HG03460 (cell line): ENCODE data around the gene CAVIN1.
"Not testable (repeated sequence)": the region's sequence is repeated elsewhere in the genome, so short reads cannot be mapped to it uniquely, and the experiment has no call there.

Experiments
- ATAC-seq: cut with Tn5 transposase; IDR thresholded peaks from one replicate; pipeline ENCODE4 v1.9.1; 2021; ENCODE audit not compliant: unreplicated experiment

Gene CAVIN1

DNA sequence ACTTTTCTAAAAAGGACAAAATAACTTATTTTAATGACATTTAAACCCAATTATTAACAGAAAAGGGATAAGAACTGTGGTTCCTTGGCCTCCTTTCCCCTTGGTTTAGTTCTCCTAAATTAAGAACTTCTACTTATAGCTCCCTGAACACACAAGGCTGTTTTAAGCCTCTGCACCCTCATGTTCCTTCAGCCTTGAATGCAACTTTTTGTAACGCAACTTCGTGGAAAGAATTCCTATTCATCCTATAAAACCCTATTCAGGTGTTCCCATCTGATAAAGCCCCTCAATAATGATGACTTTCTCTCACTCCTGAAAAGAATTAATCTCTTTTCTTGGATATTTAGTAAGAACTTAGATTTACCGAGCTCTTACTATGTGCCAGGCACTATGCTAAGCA lies 41.2 kb downstream of the CAVIN1 start:
- no peak for ATAC-seq

- no peak for ATAC-seq
Observed at GRCh38 chr17:42380935-42381334, 42.1 kb downstream of the CAVIN1 start.

- no peak for ATAC-seq
Observed at GRCh38 chr17:42378959-42379594, 44.0 kb downstream of the CAVIN1 start.

DNA sequence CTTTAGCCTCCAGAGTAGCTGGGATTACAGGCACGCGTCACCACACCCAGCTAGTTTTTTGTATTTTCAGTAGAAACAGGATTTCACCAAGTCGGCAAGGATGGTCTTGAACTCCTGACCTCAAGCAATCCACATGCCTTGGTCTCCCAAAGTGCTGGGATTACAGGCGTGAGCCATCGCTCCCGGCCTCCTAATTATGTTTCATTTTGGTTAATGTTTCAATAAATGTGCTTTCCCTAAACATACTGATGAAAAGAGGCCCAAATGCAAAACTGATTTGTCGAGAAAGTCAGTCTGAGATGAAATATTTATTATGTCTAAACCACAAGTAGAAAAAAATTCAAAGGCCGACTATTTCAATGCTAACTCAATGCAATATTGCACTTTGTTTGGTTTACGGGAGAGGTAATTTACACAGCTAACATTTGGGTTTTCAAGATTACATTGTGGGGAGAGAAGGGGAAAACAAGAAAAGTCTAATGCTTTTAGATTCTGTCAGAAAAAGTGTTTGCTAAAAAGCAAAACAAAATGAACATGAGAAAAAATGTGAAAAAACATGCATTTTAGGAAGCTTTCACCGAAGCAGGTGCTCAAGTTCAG lies 44.6 kb downstream of the CAVIN1 start:
- ATAC-seq: no peak

DNA sequence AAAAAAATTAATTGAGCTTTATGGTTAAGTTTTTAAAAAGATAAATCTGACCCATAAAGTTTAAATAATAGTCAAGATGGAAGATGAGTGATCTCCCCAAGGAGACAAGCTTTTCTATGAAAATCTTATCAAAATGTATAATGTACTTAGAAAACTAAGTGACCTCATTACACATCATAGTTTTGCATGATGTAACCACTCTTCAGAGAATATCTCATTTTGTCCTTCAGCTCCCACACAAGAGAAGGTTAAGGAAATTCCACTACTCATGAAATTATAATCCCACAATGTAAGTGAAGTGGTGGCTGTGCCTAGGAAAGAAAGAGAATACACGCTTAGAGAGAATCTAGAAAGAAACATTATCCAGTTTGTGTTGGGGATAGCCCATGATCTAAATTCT lies 49.2 kb downstream of the CAVIN1 start:
- no peak for ATAC-seq

GRCh38 chr17:42372142-42372541 lies 50.9 kb downstream of the CAVIN1 start:
- ATAC-seq: no peak

DNA sequence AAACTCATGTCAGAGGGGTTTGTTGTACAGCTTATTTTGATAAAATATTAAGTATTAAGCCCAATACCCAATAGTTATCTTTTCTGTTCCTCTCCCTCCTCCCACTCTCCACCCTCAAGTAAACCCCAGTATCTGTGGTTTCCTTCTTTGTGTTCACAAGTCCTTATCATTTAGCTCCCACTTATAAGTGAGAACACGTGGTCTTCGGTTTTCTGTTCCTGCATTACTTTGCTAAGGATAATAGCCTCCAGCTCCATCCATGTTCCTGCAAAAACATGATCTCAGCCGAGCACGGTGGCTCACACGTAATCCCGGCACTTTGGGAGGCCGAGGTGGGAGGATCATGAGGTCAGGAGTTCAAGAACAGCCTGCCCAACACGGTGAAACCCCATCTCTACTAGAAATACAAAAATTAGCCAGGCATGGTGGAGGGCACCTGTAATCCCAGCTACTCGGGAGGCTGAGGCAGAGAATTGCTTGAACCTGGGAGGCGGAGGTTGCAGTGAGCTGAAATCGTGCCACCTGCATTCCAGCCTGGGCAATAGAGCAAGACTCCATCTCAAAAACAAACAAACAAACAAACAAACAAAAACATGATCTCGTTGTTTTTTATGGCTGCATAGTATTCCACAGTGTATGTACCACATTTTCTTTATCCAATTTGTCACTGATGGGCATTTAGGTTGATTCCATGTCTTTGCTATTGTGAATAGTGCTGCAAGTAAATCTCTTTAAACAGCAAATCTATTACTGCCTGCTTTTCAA lies 54.1 kb downstream of the CAVIN1 start:
- ATAC-seq: not testable (repeated sequence)

DNA sequence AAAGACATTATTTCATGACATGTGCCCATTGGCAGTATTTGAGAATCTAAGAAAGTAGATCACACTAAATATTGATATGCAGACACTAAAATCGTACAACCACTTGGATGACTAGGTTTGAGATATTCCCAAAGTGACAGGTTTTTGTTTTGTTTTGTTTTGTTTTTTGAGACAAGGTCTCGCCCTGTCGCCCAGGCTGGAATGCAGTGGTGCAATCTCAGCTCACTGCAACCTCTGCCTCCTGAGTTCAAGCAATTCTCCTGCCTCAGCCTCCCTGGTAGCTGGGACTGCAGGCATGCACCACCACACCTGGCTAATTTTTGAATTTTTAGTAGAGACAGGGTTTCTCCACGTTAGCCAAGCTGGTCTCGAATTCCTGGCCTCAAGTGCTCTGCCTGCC lies 54.7 kb downstream of the CAVIN1 start:
- ATAC-seq: not testable (repeated sequence)

DNA sequence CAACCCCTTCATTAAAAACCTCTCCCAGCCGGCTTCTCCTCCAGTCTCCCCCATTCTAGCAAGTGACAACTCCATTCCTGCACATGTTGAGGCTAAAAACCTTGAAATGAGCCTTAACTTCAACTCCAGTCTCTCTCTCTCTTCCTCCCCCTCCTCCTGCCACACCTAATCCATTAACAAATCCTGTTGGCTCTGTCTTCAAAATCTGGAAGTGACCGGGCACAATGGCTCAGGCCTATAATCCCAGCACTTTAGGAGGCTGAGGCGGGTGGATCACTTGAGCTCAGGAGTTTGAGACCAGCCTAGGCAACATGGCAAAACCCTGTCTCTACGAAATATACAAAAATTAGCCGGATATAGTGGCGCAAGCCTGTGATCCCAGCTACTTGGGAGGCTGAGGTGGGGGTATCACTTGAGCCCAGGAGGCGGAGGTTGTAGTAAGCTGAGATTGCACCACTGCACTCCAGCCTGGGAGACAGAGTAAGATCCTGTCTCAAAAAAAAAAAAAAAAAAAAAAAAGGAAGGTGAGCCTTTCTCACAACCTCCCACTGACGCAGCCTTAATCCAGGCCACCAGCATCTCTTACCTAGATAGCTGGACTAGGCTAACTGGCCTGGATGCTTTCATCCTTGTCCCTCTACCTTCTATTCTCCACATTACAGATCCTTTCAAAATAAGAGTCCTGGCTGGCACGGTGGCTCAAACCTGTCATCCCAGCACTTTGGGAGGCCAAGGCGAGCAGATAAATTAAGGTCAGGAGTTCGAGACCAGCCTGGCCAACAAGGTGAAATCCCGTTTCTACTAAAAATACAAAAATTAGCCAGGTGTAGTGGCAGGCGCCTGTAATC lies 56.7 kb downstream of the CAVIN1 start:
- not testable (repeated sequence) for ATAC-seq

DNA sequence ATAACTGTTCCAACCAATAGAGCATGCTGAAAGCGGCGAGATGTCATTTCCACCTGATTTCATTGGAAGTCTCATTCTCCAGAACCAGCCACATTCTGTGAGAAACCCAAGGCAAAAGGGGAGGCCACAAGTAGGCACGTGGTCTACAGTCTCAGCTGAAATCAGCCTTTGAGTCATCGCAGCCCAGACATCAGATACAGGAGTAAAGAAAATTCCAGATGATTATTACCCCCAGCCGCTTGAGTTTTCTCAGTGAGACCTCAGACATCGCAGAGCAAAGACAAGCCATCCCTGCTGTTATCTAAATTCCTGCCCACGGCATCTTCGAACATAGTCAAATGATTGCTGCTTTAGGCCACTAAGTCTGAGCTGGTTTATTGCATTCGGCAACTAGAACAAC lies 57.9 kb downstream of the CAVIN1 start:
- no peak for ATAC-seq

GRCh38 chr17:42363767-42364585 lies 59.1 kb downstream of the CAVIN1 start:
- no peak for ATAC-seq

- no peak for ATAC-seq
Observed at GRCh38 chr17:42363231-42363630, 59.8 kb downstream of the CAVIN1 start.

DNA sequence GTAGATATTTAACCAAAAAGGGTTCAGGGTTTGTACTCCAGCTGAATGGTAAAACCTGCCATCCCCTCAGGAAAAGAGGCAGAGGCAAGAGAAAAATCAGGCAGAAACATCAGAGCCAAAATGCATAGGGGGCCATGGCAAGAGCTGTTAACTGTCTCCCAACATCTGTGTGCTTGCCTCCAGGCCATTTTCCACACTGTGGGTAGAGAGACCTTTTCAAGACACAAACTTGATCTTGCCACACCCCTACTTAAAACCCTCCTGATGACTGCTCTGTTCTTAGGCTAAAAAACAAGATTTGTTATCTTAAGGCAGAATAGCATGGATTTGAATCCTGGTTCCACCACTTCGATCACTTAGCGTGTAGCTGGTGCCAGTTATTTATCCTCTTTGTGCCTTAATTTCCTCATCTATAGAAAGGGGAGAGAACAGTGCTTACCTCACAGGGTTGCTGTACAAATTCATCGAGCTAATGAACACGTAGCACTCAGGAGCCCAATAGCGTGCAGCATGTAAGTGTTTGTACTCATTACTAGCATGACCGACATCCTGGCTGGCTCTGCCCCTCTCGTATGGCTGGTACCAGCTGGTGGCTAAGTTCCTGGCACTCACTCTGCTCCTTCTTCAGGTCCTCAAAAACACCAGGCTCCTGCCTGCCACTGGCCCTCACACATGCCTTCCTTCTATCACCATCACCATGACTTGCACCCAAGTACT lies 60.7 kb downstream of the CAVIN1 start:
- ATAC-seq: no peak

- ATAC-seq: no peak
Observed at GRCh38 chr17:42361781-42362186, 61.3 kb downstream of the CAVIN1 start.

GRCh38 chr17:42360388-42360787 lies 62.7 kb downstream of the CAVIN1 start:
- ATAC-seq: not testable (repeated sequence)

- no peak for ATAC-seq
Observed at GRCh38 chr17:42359133-42359532, 63.9 kb downstream of the CAVIN1 start.

- no peak for ATAC-seq
Observed at GRCh38 chr17:42358434-42358833, 64.6 kb downstream of the CAVIN1 start.

DNA sequence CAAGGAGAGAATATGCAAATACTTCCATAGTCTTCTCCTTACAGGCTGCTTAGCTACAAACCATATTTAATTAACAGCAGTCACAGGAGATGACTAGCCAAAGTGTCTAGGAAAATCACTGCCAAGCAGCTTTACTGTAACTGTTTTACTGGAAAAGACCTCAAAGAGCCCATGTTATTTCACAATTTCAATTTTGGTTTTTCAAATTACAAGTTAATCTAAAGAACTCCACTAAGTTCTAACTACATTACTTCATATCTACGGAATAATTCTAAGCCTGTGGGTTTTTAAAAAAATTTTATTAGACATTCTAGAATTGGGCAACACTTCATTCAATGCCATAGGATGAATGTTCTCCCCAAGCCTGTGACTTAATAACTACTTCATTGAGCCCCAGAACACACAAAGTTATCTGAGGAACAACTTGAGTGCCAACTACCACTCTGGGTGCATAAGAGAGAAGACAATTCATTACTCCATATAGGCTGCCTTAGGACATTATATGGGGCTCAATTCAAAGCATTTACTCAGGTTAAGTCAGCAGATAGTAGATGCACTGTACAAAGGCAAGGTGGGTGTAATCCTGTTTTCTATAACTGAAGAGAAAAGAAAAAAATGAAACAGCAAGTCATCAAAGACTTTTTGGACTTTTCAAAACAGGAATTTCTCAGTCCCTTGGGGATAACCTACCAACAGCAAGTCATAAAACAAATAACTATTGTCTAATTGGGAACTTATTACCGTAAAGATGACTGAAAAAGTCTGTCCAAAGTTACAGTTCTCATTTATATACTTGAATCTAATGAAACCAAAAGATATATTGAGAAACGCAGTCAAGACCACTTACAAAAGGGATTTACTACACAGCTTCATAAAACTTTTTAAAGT lies 67.9 kb downstream of the CAVIN1 start:
- ATAC-seq: no peak
